ENCODE data around the gene CALCR.

Gene CALCR

GRCh38 chr7:93442478-93443224, 131.9 kb downstream of the CALCR start:
- DNase-seq: no peak

DNA sequence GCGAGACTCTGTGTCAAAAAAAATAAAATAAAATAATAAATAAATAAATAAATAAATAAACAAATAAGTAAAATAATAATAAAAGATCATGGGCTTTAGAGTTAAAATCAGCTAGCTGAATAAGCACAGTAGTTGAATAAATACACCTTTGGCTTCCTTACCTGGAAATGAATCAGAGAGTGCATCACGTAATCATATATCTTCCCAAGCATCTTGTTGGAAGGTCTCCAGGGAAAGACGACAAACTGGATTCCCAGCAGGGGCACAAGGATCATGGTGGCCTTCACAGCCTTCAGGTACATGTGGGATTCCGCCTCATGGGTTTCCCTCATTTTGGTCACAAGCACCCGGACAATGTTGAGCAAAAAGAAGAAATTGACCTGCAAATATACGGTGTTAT, 138.7 kb downstream of the CALCR start:
- DNase-seq: no peak

- DNase-seq: no peak
These were observed 142.4 kb downstream of the CALCR start for GRCh38 chr7:93432130-93432529.

DNA sequence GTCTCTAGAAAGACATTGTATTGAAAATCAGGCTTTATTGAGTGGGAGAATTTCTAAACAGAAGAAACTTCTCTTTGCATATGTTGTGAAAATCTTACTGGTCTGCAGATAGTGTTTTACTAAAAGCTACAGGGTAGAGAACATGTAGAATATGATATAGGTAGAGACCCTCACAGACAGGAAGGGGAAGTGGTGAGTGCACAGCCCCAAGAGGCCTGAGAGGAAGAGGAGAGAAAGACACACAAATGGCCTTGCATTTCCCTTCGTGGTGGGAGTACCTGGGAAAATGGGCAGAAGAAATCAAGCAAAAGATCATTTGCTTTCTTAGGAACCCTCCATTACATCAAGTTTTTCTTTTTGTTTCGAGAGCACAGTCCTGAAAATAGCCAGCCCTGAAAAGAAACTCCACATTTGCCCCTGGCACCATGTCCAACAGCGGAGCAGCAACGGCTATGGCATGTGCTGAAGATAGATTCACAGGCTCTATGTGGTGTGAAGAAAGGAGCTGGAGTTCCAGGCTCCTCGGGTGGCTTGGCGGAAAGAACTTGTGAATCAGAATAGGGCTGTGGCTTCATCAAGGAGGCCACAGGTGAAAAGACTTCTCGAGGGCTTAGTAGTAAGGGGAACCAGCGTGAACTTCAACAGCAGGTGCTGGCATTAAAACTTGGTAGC, 143.5 kb downstream of the CALCR start:
- DNase-seq: no peak

DNA sequence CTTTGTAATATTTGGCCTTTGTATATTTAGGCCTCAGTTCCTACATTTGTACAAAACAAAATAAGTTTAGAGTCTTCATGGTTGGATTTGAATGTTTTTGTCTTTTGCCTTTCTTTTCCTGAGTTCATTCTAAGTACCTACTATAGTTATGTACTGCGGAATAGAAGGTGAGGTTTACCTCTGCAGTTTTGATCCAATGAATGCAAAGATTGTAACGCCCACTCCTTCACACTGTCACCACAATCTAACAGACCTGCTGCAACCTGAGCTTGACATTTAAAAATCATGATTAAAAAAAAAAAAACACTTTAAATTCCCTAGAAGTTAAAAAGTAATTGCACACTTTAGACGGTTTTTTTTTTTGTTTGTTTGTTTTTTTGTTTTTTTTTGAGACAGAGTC, 145.0 kb downstream of the CALCR start:
- no peak for DNase-seq

DNA sequence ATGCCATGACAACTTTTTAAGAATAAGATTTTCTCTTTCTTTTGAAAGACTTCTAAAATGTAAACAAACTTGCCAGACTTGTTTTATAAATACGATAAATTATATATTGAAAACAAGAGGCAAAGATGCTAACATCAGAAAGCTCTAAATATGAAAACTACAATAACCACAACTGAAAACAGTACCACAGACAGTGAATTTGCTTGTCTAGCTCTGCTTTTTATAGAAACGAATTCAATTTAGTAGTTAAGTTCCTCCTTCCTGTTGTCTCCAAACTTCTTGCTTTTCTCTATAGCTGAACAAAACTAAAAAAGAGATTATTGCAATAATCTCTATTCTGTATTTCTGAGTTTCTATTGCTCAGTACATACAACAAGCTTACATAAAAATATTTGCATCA, 147.4 kb downstream of the CALCR start:
- no peak for DNase-seq

- DNase-seq: no peak
These were observed 148.3 kb downstream of the CALCR start for GRCh38 chr7:93426155-93426696.

DNA sequence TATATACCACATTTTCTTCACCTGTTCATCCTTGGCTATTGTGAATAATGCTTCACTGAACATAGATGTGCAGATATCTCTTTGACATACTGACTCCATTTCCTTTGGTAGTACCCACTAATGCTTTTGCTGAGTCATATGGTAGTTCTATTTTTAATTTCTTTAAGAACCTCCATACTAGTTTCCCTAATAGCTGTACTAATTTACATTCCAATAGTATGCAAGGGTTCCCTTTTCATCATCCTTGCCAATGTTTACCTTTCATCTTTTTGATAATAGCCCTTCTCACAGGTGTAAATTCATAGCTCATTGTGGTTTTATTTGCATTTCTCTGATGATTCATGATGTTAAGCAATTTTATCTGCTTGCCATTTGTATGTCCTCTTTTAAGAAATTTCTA, 159.9 kb downstream of the CALCR start:
- DNase-seq: no peak

DNA sequence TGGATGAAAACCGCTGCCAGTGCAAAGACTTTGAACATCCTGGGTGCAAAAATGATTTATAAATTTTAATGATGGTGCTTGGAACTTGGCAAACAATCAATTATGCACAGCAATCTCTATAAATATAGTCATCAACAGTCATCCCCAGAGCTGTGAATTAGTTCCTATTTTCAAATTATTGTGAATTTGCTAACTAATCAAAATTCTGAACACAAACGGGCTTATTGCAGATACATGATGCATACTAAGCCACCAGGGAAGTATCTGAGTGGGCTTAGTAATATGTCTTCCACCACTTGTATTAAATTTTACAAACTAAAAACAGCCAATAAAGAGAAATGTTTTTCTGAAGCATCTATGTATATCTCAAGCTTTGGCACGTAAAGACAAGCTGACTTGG, 165.2 kb downstream of the CALCR start:
- DNase-seq: no peak

DNA sequence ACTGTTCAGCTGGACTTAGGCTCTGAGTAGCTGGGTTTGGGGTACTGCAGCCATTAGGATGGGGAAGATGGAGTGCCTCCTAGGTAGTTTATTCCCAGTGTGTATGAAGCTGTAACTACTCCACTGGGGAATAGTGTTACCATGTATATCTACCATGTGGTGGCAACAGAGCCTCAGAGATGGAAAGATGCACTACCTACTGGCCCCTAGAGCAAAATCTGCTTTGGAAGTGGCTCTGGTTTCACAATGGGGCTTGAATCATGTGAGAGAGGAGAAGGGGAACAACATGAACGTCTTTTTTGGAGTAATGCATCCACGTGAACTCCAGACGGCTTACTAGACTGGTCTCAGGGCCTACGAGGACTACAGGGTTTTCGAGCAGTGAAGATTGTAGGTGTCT, 167.3 kb downstream of the CALCR start:
- no peak for DNase-seq

- DNase-seq: no peak
These were observed 171.6 kb downstream of the CALCR start for GRCh38 chr7:93402944-93403343.

- DNase-seq: no peak
These were observed 174.9 kb downstream of the CALCR start for GRCh38 chr7:93399642-93400041.

DNA sequence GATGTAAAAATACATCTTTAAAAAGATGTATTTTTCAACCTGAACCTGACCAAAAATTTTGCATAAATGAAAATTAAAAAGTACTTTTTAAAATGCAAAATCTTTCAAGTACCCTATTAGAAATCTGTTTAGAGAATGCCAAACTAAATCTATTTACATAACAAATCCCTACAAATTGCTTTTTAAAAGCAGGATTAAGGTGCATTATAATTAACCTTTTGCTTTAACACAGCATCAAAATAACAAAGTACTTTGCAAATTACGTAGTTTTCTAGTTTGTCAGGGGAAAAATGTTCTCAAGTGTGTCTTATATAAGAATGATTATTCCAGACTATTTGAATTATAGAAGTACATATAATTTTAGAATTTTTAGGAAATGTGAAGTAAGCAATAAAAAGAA, 181.5 kb downstream of the CALCR start:
- DNase-seq: no peak

DNA sequence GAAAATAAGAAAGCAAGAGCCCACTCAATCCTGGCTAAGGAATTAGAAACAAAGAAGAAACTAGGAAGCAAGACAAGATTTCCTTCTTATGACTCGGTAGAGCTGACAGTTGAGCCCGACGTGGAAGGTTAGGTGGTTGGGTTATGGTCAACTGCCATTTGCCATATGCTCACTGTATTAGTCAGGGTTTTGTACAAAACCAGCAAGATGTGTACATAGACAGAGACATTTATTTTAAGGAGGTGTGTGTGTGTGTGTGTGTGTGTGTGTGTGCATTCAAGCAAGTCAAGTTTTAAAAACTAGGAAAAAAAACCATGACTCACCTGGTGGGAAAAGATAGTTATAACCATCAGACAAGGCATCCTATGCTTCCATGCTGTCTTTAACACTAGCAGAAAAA, 183.9 kb downstream of the CALCR start:
- no peak for DNase-seq

- DNase-seq: no peak
These were observed 192.2 kb downstream of the CALCR start for GRCh38 chr7:93382362-93382761.

GRCh38 chr7:93378131-93378760, 196.3 kb downstream of the CALCR start:
- DNase-seq: no peak

- no peak for DNase-seq
These were observed 198.9 kb downstream of the CALCR start for GRCh38 chr7:93375603-93376002.

Measured in NK-92 treated with Interleukin-12 subunit alpha and Interleukin-12 subunit beta, amount 100 ng/mL, for 24 hours (cell line).